ENCODE data around the gene ERAS.
"Not testable (repeated sequence)": the region's sequence is repeated elsewhere in the genome, so short reads cannot be mapped to it uniquely, and the experiment has no call there.

DNA sequence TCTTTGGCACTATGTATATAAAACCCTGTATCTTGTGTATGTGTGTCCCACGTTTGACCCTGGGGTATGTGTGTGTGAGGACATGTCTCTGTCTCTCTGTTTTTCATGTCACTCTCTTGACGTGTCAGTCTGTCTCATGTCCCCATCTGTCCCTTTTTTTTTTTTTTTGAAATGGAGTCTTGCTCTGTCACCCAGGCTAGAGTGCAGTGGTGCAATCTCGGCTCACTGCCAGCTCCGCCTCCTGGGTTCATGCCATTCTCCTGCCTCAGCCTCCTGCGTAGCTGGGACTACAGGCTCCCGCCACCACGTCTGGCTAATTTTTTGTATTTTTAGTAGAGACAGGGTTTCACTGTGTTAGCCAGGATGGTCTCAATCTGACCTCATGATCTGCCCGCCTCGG is 6.9 kb upstream of the ERAS start:
- not testable (repeated sequence) for TF ChIP-seq YY1 (IDR thresholded peaks at IDR 0.05; ENCODE audit: low read depth); TCF12 (IDR thresholded peaks at IDR 0.05); RCOR1 (IDR thresholded peaks at IDR 0.05; ENCODE audit: low read length); POLR2AphosphoS5 (IDR thresholded peaks at IDR 0.05; ENCODE audit: low read depth, low read length); EP300 (IDR thresholded peaks at IDR 0.05; ENCODE audit: borderline replicate concordance in 1 of 2, low read depth in 1 of 2, low read length in 1 of 2); SIN3A (IDR thresholded peaks at IDR 0.05; ENCODE audit: borderline replicate concordance, low read depth, low read length); MXI1 (IDR thresholded peaks at IDR 0.05; ENCODE audit: low read depth, low read length); MEF2A (IDR thresholded peaks at IDR 0.05; ENCODE audit: borderline replicate concordance, low read depth); SMC3 (IDR thresholded peaks at IDR 0.05; ENCODE audit: low read depth, low read length)
- TF ChIP-seq, protein P1, sequence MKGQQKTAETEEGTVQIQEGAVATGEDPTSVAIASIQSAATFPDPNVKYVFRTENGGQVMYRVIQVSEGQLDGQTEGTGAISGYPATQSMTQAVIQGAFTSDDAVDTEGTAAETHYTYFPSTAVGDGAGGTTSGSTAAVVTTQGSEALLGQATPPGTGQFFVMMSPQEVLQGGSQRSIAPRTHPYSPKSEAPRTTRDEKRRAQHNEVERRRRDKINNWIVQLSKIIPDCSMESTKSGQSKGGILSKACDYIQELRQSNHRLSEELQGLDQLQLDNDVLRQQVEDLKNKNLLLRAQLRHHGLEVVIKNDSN (IDR thresholded peaks at IDR 0.05; ENCODE audit: borderline replicate concordance, low read depth) = not testable (repeated sequence)
- TF ChIP-seq, protein P2, sequence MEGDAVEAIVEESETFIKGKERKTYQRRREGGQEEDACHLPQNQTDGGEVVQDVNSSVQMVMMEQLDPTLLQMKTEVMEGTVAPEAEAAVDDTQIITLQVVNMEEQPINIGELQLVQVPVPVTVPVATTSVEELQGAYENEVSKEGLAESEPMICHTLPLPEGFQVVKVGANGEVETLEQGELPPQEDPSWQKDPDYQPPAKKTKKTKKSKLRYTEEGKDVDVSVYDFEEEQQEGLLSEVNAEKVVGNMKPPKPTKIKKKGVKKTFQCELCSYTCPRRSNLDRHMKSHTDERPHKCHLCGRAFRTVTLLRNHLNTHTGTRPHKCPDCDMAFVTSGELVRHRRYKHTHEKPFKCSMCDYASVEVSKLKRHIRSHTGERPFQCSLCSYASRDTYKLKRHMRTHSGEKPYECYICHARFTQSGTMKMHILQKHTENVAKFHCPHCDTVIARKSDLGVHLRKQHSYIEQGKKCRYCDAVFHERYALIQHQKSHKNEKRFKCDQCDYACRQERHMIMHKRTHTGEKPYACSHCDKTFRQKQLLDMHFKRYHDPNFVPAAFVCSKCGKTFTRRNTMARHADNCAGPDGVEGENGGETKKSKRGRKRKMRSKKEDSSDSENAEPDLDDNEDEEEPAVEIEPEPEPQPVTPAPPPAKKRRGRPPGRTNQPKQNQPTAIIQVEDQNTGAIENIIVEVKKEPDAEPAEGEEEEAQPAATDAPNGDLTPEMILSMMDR (IDR thresholded peaks at IDR 0.05) = not testable (repeated sequence)
- TF ChIP-seq, protein P3, sequence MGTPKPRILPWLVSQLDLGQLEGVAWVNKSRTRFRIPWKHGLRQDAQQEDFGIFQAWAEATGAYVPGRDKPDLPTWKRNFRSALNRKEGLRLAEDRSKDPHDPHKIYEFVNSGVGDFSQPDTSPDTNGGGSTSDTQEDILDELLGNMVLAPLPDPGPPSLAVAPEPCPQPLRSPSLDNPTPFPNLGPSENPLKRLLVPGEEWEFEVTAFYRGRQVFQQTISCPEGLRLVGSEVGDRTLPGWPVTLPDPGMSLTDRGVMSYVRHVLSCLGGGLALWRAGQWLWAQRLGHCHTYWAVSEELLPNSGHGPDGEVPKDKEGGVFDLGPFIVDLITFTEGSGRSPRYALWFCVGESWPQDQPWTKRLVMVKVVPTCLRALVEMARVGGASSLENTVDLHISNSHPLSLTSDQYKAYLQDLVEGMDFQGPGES (IDR thresholded peaks at IDR 0.05; ENCODE audit: low read depth, low read length) = not testable (repeated sequence)
- TF ChIP-seq, protein P4, sequence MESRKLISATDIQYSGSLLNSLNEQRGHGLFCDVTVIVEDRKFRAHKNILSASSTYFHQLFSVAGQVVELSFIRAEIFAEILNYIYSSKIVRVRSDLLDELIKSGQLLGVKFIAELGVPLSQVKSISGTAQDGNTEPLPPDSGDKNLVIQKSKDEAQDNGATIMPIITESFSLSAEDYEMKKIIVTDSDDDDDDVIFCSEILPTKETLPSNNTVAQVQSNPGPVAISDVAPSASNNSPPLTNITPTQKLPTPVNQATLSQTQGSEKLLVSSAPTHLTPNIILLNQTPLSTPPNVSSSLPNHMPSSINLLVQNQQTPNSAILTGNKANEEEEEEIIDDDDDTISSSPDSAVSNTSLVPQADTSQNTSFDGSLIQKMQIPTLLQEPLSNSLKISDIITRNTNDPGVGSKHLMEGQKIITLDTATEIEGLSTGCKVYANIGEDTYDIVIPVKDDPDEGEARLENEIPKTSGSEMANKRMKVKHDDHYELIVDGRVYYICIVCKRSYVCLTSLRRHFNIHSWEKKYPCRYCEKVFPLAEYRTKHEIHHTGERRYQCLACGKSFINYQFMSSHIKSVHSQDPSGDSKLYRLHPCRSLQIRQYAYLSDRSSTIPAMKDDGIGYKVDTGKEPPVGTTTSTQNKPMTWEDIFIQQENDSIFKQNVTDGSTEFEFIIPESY (IDR thresholded peaks at IDR 0.05; ENCODE audit: borderline replicate concordance, low read depth) = not testable (repeated sequence)
